NCI-H82 (cell line): ENCODE data around the gene IGF2.

ENCODE experiments used
- DNase-seq: peaks from one replicate; lab custom pipeline; 2025; lab: John Stamatoyannopoulos, UW

The IGF2 gene

DNA sequence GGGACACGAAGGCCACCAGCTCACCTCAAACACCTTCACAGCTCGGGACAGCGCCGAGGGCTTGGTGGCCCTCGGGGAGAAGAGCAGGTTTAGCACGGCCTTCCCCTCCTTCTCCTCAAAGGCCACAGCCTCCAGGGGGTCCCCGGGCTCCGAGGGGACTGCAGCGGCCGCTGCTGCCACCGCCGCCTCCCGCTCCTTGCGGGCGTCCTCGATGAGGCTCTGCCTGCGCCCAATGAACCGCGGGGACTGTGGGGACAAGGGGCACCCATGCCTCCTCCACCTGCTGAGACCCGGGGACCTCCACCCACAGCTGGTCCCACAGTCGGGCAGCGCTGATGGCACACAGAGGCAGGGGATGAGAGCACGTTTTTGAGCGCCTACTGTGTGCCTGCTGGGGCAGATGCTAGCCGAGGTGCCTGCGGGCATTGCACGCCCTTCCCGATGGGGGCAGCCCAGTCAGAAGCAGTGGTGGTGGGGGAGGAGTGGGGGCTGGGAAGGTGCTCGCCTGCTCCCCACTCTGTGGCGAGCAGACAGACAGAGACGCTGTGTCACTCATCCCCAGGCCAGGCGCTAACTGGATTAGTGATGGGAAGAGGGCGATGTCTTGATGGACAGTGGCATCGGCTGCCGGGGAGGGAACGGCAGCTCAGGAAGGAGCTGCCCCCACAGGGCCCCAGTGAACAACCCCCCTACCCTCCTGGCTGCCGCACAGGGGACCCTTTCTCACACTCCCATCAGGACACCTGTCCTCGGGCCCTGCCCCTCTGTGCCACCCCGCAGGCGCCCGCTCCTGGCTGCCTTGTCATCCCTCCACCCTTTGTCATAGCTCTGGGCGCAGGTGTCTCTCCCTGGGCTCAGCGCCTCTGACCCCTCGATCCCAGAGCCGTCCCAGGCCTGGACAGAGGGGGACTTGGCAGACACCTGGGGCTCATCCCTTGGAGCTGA lies 30.7 kb upstream of the IGF2 start:
- DNase-seq: peak; percentile 22

DNA sequence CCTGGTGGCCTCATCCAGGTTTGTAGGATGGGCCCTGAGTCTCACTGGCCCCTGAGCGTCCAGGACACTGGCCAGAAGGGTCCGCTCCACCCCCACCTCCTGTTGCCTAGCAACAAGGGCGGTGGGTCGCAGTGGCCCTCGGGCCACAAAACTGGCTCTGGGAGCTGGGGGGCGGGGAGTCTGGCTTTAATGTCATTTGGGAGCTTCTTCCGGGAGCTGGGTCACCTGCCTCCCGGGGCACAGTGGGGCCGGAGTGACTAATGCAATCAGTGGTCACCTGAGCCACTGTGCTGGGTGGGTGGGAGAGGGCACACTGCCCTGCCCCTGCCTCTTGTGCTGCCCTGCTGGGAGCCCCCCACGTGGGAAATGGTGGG lies 29.8 kb upstream of the IGF2 start:
- DNase-seq: no peak

DNA sequence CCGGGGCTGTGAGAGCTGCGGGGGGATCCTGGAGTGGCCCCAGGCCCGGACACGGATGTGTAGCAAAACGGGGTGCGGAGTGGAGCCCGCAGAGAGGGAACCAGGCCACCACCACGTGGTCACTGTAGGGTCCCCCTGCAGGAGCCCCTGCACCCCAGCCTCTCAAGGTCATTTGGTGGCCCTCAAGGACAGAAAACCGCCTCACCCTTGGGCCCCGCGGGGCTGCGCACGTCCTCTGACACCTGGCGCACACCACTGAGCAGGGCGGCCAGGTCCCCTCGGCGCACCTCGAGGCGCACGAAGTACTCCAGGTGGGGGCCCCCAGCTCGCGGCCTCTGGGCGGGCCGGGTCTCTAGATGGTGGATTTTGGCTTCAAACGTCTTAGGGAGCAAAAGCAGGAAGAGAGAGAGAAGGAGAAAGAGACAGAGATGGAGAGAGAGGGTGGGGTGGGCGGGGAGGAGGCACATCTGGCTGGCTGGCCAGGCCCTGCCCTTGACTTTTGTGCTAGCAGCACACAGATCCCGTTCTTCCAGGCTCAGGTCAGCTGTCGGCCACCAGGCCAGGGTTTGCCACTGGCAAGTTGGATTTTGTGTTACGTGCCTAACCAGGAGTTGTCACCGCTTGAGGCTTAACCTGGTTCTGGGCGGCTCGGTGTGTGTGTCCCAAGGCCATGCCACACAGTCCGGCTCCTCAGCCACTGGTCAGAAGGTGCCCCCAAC lies 29.3 kb upstream of the IGF2 start:
- DNase-seq: no peak

DNA sequence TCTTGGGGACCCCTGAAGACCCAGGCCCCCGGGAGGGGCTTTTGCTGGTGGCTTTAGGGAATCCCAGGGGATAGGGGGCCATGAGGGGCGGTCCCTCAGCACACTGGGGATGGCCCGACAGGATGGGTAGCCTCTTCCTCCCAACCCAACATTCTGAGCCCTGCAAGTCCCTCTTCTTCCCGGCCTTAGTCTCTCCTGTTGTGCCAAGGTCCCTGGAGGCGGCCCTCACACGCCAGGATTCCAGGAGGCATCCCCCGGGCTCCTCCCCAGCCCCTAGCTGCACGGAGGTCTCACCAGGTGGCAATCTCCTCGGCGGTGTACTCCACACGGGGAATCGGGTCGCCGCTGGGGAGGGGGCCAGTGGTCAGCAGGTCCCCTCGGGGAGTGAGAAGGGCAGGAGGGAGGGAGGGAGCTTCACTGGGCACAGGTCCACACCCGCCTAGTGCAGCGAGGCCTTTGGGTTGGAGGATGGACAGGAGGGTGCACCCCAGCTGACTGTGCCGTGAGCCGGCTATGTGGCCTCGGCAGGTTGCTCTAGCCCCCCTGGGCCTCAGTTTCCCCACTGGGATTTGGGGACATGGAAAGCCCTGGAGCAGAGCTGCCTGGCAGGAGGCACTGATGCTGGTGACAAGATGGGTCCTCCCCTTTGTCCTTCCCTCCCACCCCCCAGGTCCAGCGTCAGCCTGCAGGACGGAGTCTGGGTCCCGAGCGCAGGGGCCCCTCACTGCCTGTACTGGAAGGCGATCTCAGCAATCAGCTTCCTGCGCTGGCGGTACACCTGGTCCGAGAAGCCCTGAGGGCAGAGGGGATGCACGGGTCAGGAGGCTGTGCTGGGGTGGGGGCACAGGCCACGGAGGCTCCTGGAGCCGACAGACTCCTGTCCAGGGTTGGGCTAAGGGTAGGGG lies 28.2 kb upstream of the IGF2 start:
- DNase-seq: no peak

DNA sequence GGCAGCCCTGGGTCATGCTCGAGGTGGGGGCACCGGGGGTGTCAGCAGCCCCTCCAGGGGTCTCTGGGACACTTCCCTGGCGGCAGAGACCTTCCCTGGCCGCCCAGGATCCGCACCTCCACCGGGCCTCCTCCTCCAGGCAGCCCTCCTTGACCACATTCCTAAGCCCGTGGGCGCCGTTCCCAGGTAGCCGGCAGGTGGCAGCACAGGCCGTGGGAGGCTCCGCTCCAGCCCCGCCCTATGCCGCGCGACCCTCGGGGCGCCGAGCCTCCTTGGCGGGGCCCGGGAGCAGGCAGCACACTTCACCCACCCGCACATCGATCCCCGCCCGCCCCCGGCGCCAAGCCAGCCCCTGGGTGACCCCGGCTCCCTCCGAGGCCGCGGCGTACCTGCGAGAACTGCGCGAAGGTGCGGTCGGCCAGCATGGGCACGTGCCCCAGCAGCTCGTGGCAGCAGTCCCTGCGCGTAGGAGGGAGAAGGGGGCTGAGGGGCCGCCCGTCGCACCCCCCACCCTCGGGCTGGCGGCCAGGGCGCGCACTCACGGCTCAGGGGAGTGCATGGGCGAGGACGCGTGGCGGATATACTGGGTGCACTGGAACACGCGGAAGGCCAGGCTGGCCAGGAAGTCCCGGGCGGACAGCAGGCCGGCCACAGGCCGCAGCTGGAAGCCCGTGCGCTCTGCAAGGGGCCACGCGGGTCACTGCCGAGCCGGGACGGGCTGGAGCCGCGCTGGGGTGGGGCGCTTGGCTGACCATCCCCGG lies 27.1 kb upstream of the IGF2 start:
- peak; percentile 34 for DNase-seq

DNA sequence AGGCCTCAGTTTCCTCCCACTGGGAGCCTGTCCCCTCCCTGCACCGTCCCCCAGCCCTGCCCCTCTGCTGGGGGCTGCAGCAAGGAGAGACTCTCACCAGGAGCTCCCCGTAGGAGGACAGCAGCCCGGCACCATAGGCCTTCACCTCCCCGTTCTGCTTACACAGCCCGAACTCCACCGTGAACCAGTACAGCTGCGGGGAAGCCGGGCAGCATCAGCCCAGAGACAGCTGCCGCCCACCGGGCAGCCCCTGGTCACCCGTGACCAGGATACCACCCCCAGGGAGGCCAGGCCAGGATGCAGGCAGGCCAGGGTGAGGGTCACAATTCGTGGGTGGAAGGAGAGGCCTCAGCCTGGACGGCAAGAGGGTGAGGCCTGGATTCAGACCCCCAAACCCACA lies 26.4 kb upstream of the IGF2 start:
- no peak for DNase-seq

DNA sequence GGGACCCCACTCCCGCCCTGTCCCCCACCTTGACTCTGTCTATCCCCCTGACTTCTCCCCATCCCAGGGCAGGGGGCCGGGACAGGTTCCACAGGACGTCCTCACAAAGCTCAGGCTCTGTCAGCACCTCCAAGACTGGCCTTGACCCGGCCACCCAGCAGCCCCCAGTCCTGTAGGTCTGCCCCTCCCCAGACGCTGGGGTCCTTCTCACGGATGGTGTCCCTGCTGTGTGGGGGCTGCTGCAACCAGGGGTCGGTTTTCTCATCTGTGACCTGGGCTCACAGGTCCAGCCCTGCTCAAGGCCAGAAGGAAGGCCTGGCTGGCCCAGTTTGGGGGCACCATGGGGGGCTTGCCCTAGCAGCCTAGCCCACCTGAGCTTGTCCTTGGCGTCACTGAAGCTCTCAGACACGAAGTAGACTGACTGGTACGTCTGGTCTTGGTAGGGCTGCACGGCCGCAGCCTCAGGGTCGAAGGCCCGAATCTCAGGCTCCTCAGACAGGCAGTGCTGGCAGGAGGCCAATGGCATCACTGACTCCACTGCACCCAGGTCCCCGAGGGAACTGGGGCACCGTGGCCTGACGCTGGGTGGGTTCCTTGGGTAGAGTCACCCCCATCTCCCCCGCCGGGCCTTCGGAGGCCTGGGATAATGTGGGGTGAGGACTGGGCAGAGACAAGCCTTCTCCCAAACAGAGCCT lies 25.8 kb upstream of the IGF2 start:
- no peak for DNase-seq

DNA sequence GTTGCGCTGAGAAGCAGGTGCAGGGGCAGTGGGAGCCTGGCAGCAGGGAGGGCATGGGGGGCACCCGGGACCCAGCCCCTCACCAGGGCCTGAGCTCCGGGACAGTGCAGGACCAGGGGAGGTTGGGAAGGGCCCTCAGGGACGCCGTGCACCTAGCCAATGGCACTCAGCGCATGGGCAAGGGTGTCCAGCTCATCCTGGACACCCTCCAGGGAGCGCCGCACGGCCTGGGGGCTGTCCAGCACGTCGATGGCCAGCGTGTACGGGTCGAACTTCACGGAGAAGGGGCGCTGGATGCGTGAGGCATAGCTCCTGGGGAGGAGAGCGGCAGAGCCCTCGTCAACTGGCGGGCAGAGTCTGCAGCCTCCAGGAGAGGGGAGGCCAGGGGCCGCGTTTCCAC lies 24.9 kb upstream of the IGF2 start:
- DNase-seq: no peak

DNA sequence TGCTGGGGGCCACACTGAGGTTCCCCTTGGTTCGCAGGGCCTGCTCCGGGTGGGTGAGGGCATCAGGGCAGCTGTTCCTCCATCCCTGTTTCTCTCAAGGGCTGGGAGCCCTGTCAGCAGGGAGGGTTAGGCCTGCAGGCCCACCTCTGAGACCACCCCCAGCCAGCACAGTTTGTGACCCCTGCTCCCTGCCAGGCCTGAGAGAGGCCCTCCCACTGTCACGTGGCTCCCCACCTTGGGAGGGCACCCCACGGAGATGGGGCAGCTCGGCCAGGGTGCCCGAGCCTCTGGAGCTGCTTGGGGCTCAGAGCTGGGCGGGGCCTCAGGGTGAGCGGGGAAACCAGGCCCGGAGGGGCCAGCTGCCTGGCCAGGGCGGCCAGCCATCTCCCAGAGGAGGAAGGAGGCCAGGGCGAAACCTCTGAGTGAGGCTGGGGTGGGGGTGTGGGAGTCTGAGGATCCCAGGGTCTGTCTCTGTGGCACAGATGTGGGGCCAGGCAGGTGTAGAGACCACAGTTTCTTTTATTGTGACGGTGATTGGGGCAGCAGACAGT lies 24.3 kb upstream of the IGF2 start:
- DNase-seq: no peak

DNA sequence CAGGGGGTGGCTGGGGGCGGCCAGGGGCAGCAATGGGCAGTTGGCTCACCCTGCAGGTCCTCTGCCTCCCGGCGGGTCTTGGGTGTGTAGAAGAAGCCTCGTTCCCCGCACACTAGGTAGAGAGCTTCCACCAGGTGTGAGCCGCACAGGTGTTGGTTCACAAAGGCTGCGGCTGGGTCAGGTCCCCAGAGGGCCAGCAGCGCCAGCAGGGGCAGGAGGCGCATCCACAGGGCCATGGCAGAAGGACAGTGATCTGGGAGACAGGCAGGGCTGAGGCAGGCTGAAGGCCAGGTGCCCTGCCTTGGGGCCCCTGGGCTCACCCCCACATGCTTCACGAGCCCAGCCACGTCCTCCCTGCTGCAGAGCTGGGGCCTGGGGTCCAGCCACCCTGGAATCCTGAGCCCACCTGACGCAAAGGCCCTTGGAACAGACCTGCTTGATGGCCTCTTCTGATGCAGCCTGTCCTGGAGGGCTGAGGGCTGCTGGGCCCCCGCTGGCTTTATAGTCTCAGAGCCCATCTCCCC lies 21.6 kb upstream of the IGF2 start, which contains the start of gene INS:
TSS of gene INS (minus strand) at position 474 of the 524 bp plus-strand sequence. CDS start at position 236, 238 bp downstream.
- no peak for DNase-seq

DNA sequence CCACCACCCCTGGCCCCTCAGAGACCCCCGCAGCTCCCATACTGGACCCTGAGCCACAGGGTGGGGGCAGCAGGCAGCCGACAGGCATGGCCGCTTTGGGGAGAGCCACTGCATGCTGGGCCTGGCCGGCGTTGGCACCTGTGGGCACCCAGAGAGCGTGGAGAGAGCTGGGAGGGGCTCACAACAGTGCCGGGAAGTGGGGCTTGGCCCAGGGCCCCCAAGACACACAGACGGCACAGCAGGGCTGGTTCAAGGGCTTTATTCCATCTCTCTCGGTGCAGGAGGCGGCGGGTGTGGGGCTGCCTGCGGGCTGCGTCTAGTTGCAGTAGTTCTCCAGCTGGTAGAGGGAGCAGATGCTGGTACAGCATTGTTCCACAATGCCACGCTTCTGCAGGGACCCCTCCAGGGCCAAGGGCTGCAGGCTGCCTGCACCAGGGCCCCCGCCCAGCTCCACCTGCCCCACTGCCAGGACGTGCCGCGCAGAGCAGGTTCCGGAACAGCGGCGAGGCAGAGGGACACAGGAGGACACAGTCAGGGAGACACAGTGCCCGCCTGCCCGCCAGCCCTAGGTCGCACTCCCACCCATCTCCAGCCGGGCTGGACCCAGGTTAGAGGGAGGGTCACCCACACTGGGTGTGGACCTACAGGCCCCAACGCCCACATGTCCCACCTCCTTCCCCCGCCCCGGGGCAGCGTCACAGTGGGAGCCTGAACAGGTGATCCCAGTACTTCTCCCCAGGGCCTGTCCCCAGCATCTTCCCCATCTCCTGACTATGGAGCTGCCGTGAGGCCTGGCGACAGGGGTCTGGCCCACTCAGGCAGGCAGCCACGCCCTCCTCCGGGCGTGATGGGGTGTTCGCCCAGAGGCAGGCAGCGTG lies 20.6 kb upstream of the IGF2 start:
- no peak for DNase-seq

DNA sequence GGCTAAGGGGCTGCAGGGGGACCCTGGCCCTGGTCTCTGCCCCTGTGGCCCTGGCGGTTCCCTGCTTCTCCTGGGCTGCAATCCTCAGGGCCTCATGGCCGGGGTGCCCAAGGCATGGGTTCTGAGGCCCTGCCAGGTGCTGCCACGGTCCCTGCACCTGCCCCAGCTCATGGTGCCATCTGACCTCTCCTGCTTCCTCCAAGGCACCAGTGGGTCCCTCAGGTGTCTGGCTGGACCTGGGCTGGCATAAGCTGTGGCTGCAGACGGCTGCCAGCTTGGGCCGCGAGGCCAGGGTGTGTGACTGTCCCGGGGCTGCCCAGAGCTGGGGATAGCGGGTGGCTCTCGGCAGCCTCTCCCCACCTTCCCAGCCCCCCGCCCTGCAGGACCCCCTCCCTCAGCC lies 19.8 kb upstream of the IGF2 start:
- no peak for DNase-seq

DNA sequence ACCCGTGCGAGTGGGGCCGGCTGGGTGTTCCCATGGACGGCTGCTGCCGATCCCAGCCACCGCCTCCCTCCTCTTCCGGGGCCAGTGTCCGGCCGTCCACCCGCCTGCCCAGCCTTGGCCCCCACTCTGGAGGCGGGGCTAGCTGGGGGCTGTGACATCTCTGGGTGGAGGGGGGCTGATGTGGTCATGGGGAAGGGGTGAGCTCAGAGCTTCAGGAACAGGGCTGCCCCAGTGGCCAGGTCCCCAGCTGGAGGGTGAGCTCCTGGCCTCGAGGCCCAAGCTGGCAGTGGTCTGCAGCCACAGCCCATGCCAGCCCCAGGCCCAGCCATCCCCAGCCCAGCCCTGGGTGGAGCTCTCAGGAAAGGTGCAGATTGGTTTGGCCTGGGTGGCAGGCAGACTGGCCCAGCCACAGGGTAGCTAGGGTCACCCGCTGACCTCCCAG lies 19.1 kb upstream of the IGF2 start:
- DNase-seq: no peak

DNA sequence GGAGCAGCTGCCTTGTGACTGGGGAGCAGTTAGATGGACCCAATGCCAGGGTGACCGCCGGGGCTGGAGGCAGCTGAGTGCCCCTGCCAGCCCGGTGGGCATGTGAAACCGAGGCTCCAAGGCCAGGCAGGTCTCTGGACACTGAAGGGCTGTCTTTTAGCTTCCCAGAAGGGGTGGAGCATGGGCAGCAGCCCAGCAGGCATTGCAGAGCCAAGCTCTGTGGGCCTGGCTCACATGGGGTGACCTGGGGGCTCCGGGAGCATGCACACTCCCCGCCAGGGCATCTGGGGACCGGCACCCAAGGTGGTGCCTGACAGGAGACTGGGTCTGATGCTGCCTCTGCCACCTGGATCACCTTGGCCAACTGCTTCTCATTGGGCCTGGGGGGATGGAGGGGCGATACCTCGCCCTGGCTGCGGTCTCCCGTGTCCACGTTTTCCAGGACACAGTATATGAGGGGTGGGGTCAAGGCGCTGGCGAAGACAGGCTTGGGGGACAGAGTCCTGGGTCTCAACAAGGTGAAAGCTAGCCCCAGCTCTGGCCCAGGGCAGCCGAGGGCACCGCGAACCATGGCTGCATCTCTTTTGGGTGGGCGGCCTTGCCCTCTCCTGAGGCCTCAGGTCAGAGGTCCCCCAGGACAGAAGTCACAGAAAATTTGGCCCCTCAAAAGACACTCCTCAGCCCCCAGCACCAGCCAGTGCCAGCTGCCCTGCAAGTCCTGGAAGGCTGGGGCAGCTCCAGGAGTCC lies 18.3 kb upstream of the IGF2 start:
- DNase-seq: no peak

DNA sequence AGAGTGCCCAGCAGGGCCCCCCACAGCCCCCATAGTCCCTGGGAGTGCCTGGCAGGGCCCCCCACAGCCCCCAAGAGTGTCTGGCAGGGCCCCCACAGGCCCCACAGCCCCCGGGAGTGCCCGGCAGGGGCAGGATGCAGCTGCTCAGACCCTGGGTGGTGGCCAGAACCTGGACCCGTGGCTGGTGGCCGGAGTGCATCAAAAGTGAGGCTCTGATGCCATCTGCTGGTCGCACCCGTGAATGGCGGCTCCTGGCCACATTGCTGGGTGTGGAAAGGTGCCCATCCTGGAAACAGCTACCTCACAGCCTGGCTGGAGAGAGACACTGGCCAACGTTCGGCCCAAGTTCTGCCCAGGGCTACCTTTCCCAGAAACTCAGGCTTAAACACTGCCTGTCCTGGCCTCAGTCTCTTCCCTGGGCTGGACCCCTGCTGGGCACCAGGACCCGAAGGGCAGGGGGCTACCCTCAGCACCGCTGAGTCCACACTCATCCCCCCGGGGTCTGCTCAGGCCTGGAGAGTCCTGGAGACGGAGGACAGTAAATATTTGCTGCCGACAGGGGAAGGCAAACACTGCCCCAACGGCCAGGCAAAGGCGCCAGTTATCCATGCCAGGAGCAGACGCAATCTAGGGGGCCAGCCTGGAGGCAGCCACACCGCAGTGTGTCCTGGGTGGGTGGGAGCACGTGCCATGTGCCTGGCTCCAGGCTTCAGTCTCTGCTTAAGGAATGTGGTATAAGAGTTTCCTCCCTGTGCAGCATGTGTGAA lies 17.4 kb upstream of the IGF2 start:
- peak; percentile 56 for DNase-seq

DNA sequence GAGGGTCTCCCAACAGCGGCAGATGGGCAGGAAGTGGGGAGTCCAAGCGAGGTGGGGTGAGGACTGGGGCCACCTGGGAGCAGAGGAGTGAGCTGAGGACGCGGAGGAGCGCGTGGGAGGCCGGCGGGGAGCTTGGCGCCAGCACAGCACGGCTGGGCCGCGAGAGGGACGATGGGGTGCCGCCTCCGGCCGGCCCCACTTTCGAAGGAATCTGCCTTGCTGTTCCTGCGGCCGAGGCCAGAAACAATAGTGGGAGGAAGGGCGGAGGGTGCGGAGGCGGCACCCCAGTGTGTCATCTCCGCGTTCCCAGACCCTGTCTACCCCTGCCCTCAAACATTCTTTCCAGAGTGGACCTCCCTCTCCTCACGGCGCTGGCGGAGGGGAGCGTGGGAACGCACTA lies 16.3 kb upstream of the IGF2 start:
- DNase-seq: no peak

DNA sequence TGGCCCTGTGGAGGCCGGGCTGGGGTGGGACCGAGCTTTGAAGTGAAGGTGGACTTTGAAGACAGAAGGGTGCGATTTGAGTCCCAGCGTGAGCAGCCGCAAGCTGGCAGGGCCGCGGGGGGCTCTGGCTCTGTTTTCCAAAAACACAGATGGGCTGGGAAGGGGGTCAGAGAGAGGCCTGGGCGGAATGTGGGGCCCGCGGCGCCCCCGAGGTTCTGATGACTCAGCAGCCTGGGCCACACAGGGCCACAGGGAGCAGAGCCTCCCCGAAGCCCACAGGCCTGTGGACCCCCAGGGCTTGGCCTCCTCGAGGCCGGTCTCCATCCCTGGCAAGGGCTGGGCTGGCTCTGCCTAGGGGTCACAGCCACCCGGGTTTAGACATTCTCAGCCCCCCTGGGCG lies 15.7 kb upstream of the IGF2 start:
- DNase-seq: no peak

DNA sequence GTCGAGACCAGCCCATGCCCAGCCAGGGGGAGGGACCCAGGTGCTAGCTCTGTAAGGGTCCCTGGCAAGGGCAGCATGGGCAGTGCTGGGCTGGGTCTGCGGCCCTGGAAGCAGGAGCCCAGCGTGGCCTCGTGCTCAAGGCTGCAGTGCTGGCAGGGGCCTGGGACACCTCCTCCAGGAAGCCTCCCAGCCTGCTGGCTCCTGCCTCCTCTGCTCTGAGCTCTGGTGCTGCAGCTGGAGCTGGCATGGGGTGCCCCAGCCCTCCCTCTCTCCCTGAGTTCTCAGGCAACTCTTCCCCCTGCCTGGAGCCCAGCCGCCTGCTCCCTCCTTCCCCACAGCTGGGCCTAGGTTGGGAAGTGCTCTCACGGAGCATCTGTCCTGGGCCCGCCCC lies 15.0 kb upstream of the IGF2 start:
- DNase-seq: no peak
